ENCODE data around the gene TMTC2. TPM values are rescaled to one million over a fixed set of nuclear protein-coding genes. Genes with fewer than 3 reads are reported as not detected.

Gene TMTC2
- total RNA-seq, 2 donors from 2014 or later = 2.9 to 3.2 TPM

GRCh38 chr12:82648259-82648909, 38.3 kb upstream of the TMTC2 start:
- TF ChIP-seq CTCF (IDR thresholded peaks at IDR 0.05) = no peak
- H3K4me1 ChIP-seq = peaks cover 0 to 8% of the 10 kb centered on the region in 2 donors
- H3K27me3 ChIP-seq = no peaks in the 10 kb centered on the region
- no peaks in the 10 kb centered on the region for H3K36me3 ChIP-seq
- H3K9me3 ChIP-seq = no peaks in the 10 kb centered on the region
- no peak for DNase-seq (ENCODE audit: low spot score)
- H3K27ac ChIP-seq = no peak overlapping the region
- no peak overlapping the region for H3K4me3 ChIP-seq

DNA sequence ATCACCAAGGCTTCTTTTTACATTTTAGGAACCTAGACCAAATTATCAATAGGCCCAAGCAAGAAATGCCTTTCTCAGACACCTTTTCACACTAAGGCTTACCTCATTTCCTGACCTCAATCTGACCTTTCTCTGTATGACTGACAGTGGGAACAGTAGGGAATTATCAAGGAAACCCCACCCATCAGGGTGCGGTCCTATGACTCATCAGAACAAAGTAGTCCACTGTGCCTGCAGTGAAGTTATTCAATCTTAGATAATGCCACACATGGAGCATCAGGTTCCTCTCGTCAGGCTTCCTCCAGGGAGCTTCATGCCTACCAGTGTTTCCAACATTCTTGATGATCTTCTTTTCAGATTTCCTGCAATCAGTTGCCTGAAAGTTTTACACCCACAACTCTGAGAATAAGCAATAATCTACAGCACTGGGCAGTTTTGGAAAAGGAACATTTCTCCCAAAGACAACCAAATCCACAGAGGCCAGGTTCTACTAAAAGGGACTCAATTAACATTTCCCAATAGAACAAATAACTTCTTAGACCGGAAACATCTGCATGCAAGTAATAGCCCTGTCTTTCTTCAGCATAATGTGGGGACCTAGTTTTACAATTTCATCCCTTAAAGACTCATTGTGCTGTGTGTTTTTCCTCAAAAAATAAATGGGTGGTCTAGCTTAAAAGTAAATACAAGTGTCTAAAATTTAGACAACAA, 35.9 kb upstream of the TMTC2 start:
- DNase-seq (ENCODE audit: low spot score) = no peak
- no peaks in the 10 kb centered on the region for H3K9me3 ChIP-seq
- no peak overlapping the region for H3K4me3 ChIP-seq
- no peaks in the 10 kb centered on the region for H3K36me3 ChIP-seq
- TF ChIP-seq CTCF (IDR thresholded peaks at IDR 0.05) = no peak
- H3K27me3 ChIP-seq = no peaks in the 10 kb centered on the region
- H3K4me1 ChIP-seq = peaks cover 0 to 8% of the 10 kb centered on the region in 2 donors
- no peak overlapping the region for H3K27ac ChIP-seq

- DNase-seq (ENCODE audit: low spot score) = no peak
- Histone ChIP-seq H3K9me3 (no peaks in the 10 kb centered on the region), H3K27ac (no peak overlapping the region), H3K4me1 (peaks cover 0 to 8% of the 10 kb centered on the region in 2 donors), H3K36me3 (no peaks in the 10 kb centered on the region), H3K27me3 (no peaks in the 10 kb centered on the region), H3K4me3 (no peak overlapping the region)
- no peak for TF ChIP-seq CTCF (IDR thresholded peaks at IDR 0.05)
Measured at GRCh38 chr12:82651489-82651888, 35.2 kb upstream of the TMTC2 start.

DNA sequence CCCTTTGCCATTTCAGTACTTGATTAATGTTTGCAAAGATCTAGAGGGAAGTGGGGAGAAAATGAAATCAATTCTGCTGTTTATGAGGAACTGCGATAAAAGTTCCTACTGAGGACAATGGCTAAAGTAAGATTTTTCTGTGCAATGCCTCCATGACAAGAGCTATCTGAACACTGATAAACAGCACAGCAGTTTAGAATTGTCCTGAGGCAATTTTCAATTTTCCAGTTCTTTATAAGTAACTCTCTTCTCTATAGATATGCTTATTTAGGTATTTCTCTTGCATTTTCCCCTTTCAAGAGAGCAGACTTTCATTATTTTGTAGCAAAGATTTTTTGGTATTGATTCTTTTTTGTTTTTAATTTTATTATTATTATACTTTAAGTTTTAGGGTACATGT, 34.6 kb upstream of the TMTC2 start:
- Histone ChIP-seq H3K27ac (no peak overlapping the region), H3K4me1 (peaks cover 0 to 8% of the 10 kb centered on the region in 2 donors), H3K9me3 (no peaks in the 10 kb centered on the region), H3K27me3 (no peaks in the 10 kb centered on the region), H3K4me3 (no peak overlapping the region), H3K36me3 (no peaks in the 10 kb centered on the region)
- TF ChIP-seq CTCF (IDR thresholded peaks at IDR 0.05) = no peak
- no peak for DNase-seq (ENCODE audit: low spot score)

DNA sequence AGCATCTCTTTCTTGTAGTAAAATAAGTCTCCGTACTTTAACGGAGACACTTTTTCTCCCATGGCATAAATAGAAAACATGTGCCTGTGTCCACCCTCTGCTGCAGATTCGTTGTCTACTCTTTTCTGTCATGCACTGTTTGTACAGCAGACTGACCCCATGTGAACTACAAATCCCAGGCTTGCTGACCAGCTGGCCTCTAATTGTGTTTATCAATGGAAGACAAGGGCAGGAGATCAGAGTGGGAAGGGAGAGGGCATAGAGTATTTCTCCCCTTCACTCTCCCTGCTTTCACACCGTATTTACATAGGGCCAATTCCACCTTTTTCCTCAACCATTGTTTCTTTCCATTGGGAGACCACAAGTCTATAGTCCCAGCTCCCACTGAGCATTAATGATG, 31.0 kb upstream of the TMTC2 start:
- no peak for DNase-seq (ENCODE audit: low spot score)
- no peak for TF ChIP-seq CTCF (IDR thresholded peaks at IDR 0.05)
- Histone ChIP-seq H3K4me1 (peaks cover 0 to 4% of the 10 kb centered on the region in 2 donors), H3K9me3 (no peaks in the 10 kb centered on the region), H3K27ac (no peak overlapping the region), H3K4me3 (no peak overlapping the region), H3K36me3 (no peaks in the 10 kb centered on the region), H3K27me3 (no peaks in the 10 kb centered on the region)
